Activated CD4-positive, alpha-beta T cell treated with anti-CD3 and anti-CD28 coated beads, Interleukin-2, Interleukin-6, amounts not matched to agents 100 ng/mL and 50 ng/mL, durations not matched to agents 16 hours and 8 hours (primary cell): ENCODE measurements around the gene STON2.
A peak's percentile ranks its signal among the peaks of the same experiment; 100 is the strongest.

ENCODE experiments used
- DNase-seq: peaks from one replicate; pipeline ENCODE4 v3.0.0-alpha.2; 2020

The STON2 gene

DNA sequence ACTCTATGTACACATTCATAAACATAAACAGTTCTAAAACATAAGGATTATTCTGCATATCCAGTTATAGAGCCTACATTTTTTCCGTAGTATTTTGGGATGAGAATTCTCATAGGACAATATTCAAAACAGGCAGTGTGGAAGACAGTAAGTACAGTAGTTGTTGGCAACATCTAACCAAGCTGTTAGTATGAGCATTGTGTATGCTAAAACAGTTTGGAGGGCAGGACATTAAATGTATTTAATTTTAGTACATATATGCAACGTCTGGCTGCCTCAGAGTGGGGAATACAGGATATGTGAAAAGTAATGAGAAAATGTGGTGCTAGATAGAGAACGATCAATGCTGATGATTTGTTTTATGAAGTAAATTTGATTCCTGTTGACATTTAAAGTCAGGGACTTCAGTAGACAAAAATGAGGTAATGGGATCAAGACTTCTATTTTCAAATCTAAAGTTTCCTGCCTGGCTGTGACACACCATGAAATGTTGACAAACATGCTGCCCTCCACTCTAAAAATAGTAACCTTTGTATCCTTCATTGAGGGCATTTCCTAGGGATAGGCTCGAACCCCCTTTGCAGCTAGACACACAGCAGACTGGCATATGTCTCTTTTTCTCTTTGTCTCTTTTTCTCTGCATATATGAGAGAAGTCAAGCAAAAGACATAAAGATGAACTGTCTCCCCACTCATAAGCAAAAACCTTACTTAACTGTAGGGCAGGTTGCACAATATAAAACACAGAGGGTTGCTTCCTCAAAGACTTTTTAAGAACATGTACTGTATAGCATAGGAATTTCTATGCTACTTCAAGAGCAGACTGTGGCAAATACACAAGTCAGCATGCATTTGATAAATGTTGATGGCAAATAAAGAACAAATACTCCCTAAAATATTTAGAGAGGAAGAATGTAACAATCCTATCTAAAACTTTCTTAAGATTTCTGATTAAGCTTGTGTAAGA lies 103.9 kb downstream of the STON2 start:
- DNase-seq, result no peak

DNA sequence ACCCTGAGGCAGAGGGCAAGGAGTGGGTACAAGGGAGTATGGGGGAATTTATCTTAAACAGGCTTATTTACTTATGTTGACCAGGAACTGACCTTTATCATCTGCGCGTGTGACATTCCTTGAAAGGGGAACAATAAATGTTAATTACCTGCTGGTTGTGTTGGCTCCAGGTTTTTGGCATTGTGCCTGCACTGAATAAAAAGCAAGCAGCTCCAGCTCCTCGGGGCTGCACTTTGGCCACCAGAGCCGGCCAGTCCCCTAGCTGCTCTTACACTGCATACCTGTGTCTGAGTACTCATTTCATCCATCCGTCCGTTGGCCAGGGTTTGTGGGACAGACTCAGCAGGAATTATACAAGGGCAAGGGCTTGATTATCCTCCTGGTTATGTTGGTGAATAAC lies 110.6 kb downstream of the STON2 start:
- DNase-seq, result no peak

DNA sequence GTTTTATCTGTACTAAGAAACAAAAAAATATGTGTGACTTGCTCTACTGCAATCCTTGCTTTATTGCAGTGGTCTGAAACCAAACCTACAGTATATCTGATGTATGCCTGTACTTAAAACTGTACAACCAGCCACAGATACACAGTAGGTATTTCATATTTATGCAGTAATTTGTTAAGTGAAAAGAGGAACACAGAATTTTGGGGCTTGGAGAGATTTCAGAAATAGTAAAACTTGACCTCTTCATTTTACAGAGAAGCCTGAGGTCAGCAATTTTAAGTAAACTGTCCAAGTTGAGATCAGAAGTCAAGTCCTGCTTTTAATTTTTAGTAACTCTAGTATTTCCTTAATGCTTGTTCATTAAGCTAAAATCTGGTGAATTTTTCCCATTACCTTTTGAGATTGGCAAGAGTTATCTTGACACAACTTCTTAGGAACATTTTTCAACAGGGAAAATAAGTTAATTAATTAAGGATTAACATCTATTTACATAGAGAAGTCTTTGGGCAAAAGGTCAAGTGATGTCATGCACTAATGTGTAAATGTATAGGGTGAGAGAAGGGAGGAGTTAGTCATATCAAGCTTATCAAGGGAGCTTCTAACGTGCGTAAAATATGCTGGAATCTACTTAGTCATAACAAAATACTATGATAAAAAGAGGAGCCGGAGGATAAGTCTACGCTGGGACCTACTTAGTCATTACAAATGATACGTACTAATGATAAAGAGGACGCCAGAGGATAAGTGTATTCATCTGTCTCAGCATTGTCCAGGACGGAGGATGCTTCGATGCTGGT lies 113.4 kb downstream of the STON2 start:
- DNase-seq, result no peak

DNA sequence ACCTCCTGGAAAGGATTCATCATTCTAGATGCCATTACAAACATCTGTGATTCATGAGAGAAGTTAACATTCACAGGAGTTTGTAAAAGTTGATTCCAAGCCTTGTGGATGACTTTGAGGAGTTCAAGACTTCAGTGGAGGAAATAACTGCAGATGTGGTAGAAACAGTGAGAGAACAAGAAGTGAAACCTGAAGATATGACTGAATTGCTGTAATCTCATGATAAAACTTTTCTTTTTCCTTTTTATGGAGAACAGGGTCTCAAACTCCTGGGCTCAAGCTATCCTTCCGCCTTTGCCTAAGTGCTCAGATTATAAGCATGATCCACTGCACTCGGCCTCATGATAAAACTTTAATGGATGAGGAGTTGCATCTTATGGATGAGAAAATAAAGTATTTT lies 114.9 kb downstream of the STON2 start:
- DNase-seq, result no peak

DNA sequence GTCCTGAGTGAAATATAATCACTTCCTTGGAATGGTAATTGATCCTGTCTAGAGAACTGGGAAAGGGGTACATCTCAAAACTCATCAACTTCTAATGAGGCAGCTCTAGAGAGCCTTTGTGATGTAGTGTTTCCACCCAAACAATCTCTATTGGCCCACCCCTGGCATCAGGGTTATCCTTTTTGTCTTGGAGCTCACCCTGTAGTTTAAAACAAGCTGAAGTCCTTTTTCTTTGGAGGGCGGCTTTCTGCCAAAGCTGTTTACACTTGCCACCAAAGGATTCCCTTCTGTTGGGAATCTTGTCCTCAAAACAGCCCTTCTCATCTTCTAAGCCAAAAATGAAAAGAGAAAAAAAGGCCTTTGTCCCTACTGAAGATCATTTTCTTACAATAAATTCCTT lies 118.8 kb downstream of the STON2 start:
- no peak for DNase-seq

DNA sequence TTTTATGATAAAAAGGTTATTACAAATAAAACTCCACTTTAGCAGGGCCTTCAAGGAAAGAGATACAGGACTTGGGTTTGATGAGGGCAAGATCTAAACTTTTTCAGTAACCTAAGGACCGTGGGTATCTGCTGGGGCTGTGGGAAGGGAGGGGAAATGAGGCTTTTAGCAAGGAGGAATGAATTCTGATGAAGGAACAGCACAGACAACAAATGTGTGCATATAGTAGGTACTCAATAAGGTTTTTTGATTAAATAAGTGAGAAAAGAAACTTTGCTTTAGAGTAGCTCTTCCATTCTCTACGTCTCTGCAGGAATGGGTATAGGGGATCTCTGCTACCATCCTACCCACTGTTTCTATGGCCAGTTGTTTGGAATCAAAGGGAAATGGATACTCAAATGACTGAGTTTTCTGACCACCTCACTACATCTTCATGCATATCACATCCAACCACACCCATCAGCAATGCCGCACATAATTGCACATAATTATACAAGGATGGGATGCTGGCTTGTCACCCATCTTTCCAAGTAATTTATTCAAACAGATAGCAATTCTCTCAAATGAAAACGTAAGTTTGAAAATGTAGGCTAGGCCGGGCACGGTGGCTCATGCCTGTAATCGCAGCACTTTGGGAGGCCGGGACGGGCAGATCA lies 119.9 kb downstream of the STON2 start:
- no peak for DNase-seq

DNA sequence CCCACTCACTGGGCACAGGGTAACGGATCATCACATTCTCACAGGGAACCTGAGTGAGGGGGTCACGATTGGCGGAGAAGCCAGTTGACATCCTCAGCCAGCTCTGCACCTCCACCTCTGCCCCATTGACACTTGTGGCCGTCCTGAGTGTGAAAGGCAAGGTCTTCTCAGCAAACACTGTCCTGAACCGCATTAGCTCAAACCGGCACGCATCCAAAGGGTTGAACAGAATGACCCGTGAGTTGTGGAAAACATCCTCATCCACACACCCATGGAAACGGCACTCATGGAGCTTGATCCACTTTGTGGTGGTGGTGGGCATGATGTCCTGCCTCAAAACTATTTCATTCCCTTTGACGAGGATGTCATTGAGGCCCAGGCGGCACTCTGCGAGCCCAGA lies 123.0 kb downstream of the STON2 start:
- no peak for DNase-seq

DNA sequence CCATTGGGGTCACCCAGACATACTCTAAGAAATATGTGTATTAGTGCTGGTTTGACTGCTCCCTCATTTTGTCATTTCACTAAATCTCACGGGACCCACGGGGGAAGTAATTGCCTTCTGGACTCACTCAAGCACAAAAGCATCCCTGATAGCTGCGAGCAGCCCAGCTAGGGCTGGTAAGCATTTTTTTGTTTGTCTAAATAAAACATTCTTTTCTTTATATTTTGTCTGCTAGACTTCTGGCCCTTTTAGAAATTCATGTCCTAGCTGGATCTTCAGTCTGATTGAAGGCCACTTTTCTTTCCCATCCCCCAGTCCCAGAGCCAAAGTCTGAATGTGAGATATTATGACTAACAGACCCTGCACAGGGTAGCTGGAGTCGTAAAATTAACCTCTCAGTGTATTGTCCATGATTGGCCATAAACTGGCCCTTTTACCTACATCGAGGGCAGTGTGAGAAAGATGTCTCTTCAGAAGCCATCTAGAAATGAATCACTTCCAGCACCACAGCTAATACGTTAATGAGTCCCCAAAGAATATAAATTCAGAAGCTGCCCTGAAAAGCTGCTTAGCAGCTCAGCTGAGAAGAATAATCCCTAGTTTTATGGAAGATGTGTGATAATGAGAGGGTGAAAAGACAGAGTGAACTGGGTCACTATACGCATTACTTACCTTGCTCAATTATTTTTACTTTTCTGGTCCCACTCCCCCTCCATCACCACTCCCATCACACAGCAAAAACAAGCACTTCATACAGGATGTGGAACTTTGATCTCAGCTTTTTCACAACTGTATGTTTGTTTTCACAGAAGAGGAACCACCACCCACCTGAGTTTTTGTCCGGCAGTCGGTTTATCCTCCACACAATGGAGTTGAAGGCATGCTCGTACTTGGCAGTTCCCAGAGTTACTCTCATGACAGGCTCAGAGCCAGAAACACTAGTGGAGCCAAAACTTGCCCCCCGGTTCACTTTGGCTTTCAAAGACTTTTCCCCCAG lies 123.8 kb downstream of the STON2 start:
- no peak for DNase-seq

DNA sequence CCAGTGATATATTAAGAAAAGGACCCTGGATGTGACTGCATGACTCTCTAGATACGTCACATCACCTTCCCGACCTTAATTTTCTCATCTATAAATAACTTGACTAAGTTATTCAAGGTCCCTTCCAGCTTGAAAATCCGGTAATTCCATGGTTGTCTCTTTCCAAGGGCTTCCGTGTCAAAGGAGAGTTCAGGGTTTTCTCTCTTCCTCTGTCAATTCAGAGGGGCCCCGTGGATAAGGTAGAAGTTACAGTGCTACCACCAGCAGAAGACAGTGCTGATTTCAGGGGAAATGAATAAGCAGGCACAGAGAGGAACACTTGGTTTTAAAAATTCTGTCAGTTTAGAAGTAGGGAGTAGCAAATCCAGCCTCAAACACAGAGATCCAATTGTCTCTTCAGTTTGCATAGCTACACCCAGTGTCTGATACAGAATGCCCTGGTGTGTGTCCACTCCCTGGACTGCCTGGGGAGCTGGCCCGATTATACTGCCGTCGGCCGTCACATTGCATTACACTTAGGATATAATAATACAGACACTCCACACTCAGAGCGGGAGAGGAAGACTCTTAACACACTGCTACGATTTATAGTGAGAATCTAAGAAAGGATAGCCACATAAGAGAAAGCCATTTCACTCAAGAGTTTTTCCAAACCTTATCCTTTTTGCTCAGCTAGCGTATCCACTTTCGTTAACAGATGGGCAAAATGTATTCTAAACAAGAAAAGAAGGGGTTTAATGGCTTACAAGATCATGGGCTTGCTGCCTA lies 124.6 kb downstream of the STON2 start:
- DNase-seq, result no peak

DNA sequence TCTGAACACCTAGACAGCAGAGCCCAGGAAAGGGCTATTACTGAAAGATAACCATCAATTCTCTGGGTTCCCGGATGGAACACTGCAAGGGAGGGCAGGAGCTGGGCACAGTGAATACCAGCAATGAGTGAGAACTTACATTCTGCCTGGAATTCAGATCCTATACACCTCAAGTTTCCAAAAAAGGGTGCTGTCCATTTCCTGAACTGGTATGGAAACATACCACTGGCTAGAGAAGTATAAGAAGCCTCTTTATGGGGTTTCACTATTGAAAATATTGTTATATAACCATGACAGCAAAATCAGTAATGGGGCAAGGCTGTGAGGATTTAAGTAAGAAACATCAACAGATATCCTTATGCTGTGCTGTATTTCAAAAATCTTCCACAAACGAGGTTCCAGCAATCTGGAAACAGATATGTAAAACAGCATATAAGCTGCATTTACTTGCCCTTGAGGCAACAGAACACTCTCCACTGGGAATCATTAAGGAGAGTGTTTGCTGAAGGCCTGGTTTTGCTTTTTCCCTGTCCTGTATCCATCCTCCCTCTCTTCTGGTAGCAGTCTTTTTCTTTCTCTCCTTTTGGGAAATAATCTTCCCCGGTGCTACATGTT lies 126.1 kb downstream of the STON2 start:
- no peak for DNase-seq

DNA sequence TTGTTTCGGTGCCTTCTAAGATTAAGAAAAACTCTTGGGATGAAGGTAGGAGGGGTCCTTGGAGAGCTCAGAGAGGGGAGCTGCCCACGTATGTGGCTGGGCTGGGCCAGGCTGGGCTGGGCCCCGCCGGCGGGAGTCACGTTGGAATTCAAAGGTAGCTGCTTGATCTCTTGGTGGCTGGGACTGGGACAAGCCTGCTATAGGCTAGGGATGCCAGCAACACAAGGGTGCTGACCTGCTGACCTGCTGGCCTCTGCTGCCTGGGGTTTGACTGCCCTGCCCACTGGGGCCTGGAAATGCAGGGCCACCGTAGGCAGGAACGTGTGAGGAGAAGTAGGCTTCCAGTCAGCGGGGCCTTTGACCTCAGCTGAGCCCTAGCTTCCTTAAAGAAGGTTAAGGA lies 126.6 kb downstream of the STON2 start:
- no peak for DNase-seq

DNA sequence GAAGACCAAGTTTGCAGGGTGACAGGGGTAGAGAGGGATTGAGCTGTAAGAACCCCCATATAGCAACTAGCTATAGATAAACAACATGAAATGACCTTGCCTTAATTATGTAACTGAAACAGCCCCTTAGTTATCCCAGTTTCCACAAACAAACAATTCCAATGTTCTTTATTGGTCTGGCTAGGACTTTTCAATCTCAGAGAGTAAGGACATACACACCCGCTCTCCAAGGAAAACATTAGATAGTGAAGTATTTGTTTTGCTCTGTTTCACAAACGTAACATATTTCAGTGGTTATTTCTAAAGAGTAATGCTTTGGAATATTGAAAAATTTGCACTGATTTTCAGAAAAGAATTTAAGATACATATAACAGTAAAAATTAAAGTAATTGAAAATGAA lies 127.8 kb downstream of the STON2 start:
- DNase-seq, result no peak

DNA sequence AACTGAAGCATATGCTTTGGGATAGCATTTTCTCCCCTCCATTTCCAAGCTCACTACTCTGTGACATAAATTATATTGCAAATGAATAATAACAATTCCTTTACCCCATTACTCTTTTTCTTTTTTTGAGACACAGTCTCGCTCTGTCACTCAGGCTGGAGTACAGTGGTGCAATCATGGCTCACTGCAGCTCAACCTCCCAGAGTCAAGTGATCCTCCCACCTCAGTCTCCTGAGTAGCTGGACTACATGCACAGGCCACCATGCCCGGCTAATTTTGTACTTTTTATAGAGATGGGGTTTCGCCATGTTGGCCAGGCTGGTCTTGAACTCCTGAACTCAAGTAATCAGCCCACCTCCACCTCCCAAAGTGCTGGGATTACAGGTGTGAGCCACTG lies 130.1 kb downstream of the STON2 start:
- no peak for DNase-seq

DNA sequence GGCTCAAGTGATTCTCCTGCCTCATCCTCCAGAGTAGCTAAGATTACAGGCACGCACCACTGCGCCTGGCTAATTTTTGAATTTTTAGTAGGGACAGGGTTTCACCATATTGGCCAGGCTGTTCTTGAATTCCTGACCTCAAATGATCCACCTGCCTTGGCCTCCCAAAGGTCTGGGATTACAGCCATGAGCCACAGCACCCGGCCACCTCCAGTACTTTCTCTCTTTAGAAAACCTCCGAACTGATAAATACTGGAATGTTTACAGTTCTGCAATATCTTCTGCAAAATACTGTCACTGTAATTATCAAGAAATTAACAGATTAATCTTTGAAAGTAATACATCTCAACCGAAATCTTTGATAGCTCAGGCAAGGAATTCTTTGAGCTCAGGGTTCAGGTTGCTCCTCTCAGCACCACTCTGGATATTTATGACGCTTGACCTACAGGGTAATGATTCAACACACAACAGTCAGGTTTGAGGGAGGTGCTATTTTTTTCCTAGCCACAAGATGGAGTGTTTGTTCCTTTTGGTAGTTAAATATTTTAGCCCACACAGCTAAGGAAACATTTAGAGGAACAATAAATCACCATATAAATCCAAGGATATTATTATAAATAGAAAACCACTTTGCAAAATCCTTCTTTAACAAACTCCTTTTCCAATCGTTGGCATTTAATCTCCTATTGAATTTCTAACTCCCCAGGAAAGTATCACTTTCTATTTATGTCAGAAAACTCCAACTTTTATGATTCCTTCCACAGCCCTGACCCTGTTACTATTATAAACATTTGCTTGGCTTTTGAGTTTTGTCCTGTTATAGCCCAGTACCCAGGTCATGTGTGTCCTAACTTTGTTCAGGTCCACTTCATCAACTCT lies 130.8 kb downstream of the STON2 start:
- peak; percentile 56 for DNase-seq

DNA sequence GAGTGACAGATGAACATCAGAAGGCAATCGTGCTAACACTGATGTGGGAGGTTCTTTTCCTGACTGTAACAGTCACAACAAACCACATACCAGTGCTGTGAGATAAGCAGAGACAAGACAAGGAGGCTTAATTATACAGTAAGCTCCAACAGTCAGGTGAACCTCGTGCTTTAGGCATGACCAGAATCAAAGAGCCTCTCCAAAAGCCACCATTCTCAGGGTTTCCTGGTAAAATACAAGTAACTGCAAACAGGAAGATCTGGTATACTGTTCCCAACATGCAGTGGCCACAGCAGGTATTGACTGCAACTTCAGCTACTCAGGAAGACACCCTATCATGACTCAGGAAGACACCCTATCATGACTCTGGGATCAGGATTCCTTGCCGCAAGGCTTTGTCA lies 132.1 kb downstream of the STON2 start:
- peak; percentile 3 for DNase-seq

DNA sequence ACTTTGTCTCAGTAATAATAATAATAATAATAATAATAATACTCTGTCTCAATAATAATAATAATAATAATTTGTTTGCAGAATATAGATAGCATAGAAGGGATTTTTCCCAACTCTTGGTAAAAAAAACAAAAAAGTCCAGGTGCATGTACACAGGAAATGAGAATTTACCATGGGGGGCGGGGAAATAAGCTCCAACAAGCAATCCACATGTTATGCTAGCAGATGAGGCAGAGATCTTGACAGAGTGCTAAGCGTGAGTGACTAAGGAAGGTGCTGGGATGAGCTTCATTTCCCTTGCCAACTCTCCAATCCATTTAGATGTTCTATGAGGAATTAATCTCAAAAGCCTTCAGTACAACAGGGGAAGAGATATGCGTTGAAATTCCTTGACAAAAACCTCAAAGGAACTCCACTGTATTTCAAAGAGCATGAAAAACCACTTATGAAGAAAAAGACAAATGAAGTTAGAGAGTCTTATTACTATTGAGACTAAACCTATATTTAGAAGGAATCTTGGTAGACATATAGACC lies 134.4 kb downstream of the STON2 start:
- no peak for DNase-seq

DNA sequence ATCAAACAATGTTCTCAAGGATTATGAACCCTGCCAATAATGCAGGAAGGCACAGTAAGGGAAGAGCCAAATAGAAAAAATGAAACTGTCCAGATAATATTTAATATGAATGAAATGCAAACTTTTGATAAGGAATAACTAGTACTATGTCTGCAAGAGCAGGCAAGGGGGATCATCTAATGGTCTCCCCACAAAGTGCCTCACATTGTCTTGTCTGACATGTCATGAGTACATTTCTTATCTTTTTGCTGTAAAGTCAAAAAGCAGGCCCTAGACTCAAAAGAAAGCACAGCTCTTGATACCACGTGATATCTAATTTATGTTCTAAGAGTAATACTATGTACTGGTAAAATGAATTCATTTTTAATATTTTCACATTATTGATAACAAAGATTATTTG lies 135.5 kb downstream of the STON2 start:
- no peak for DNase-seq

DNA sequence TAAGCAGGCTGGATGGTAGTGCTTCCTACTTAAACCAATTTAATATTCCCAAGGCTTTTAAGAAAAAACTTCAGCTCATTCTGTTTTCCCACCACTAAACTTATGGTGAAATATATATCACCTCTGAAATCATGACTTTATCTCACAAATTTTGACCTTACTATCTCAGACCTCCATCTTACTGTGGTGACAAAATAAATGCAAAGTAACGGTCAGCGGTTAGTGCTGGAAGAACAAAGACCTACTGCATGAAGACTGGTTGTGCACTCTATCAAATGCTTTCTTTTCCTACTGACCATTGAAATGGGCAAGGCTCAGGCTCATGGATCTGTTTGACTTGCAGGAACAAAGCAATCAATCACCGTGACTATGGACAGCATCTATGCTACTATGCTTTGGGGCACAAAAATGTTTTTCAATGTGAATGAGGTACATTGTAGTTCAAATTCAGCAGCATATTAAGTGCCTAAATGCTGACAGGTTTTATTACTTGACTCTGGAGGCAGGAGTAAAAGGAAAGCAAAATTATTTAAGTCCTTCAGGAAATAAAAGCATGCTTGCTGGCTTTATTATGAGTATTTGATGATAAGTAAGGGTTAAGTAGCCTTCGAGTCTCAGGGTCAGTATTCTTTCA lies 136.2 kb downstream of the STON2 start:
- DNase-seq, result no peak

DNA sequence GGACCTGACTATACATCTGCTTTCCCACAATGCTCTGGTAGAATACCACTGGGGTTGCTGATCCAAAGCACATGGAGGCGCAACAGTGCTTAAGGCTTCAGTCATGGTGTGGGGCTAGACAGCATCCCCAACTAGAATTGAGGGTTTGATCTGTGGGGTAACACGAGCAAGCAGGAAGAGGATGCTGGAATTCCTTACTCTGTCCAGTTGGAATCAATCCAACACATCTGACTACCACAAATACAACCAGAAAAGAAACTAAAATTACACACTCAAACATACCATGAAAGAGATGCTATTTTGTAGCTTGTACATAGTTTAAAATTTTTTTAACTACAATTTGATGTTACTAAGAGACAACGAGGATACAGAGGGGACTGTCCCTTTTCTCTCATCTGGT lies 138.9 kb downstream of the STON2 start:
- DNase-seq, result no peak
